H1 (cell line): ENCODE data around the gene CTXN2.

Experiments
- BCL11A ChIP-seq, 2 experiments: IDR thresholded peaks; one replicate each; pipeline ENCODE4 v1.6.1; 2011; ENCODE audit warnings: low read depth in 2 of 2, low read length in 2 of 2, mild to moderate bottlenecking in 2 of 2
- CTCF ChIP-seq, 3 experiments: IDR thresholded peaks; 1 replicate in 2 of 3; 2 replicates in 1 of 3; pipeline versions ENCODE4 v1.5.1 to v1.6.1; 2011; ENCODE audit warnings: low read length in 3 of 3, mild to moderate bottlenecking in 3 of 3, inconsistent platforms in 2 of 3, low read depth in 1 of 3, moderate library complexity in 1 of 3; ENCODE audit not compliant: insufficient read depth in 1 of 3; ENCODE audit errors: control extremely low read depth in 1 of 3
- KDM1A ChIP-seq: fragments of 200-600, 300-600 bp; sonication (generic); IDR thresholded peaks from 2 replicates; pipeline ENCODE4 v1.7.1; 2016; ENCODE audit warnings: mild to moderate bottlenecking, low read length, borderline replicate concordance
- POLR2A ChIP-seq, 2 experiments: IDR thresholded peaks; 1 replicate in 1 of 2; 2 replicates in 1 of 2; pipeline ENCODE4 v1.6.1; 2011; ENCODE audit warnings: low read depth in 2 of 2, low read length in 2 of 2, mild to moderate bottlenecking in 2 of 2; ENCODE audit errors: control extremely low read depth in 1 of 2
- POLR2AphosphoS5 ChIP-seq: IDR thresholded peaks from 2 replicates; pipeline ENCODE4 v1.6.1; 2011; ENCODE audit warnings: low read depth, low read length
- SRF ChIP-seq: IDR thresholded peaks from 2 replicates; pipeline ENCODE4 v1.6.1; 2011; ENCODE audit warnings: mild to moderate bottlenecking, low read depth, low read length, moderate library complexity
- SUZ12 ChIP-seq: fragments of 200-600 bp; sonication (generic); IDR thresholded peaks from 2 replicates; pipeline ENCODE4 v1.6.1; 2012; ENCODE audit warnings: mild to moderate bottlenecking, inconsistent platforms, low read length, moderate library complexity, mixed read lengths
- TBP ChIP-seq: IDR thresholded peaks from 2 replicates; pipeline ENCODE4 v1.6.1; 2011; ENCODE audit warnings: low read depth, low read length, improper control_type of control experiment
- TEAD4 ChIP-seq: IDR thresholded peaks from 2 replicates; pipeline ENCODE4 v1.6.1; 2012; ENCODE audit warnings: low read depth, low read length, inconsistent platforms, mixed read lengths
- TF ChIP-seq, protein P1 (sequence below): IDR thresholded peaks from 2 replicates; pipeline ENCODE4 v1.6.1; 2011; ENCODE audit warnings: low read length, improper control_type of control experiment

DNA sequence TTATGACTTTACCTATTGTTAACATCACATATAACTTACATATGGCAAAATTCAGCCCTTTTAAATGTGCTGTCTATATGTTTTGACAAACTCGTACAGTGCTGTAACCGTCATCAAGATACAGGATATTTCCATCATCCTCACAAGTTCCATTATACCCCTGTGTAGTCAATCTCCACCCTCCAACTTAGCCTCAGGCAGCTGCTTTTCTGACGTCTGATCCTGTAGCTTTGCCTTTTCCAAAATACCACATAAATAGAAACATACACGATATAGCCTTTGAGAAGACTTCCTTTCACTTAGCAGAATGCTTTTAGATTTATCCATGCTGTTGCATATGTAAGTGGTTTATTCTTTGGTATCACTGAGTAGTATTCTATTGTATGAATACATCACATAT lies 61.7 kb downstream of the CTXN2 start:
- TF ChIP-seq CTCF (IDR thresholded peaks at IDR 0.05; ENCODE audit: control extremely low read depth in 1 of 3, insufficient read depth in 1 of 3, low read depth in 1 of 3, low read length in 3 of 3): no peak
- TF ChIP-seq, protein P1, sequence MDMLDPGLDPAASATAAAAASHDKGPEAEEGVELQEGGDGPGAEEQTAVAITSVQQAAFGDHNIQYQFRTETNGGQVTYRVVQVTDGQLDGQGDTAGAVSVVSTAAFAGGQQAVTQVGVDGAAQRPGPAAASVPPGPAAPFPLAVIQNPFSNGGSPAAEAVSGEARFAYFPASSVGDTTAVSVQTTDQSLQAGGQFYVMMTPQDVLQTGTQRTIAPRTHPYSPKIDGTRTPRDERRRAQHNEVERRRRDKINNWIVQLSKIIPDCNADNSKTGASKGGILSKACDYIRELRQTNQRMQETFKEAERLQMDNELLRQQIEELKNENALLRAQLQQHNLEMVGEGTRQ: no peak
- TF ChIP-seq SRF: no peak
- no peak for TF ChIP-seq TEAD4
- TF ChIP-seq POLR2A (IDR thresholded peaks at IDR 0.05; ENCODE audit: control extremely low read depth in 1 of 2, low read depth in 2 of 2, low read length in 2 of 2): no peak
- no peak for TF ChIP-seq TBP
- TF ChIP-seq KDM1A: no peak
- TF ChIP-seq POLR2AphosphoS5: no peak
- no peak for TF ChIP-seq BCL11A (IDR thresholded peaks at IDR 0.05; ENCODE audit: low read depth in 2 of 2, low read length in 2 of 2)
- TF ChIP-seq SUZ12: no peak
